Measurements from ENCODE around the gene ARMC9. TPM values are rescaled to one million over a fixed set of nuclear protein-coding genes. Genes with fewer than 3 reads are reported as not detected.
A peak's percentile ranks its signal among the peaks of the same experiment; 100 is the strongest.

ARMC9 gene
- total and polyA plus RNA-seq, 2 of the 13 experiments (the other 11 are each of a cell fraction or from before 2014, with no cell fraction given) = 9.1 to 12.8 TPM

GRCh38 chr2:231397928-231398294, 199.5 kb downstream of the ARMC9 start:
- no peak overlapping the region for H3K4me3 ChIP-seq (replicated peaks in 1 of 3; ENCODE audit: insufficient read depth in 1 of 3, low read depth in 2 of 3, low read length in 3 of 3)
- POLR2A ChIA-PET = no interaction called here
- H2AFZ ChIP-seq (ENCODE audit: low read length) = no peak overlapping the region
- H3K4me2 ChIP-seq (ENCODE audit: low read depth, low read length) = no peak overlapping the region
- no peaks in the 10 kb centered on the region for H3K9me3 ChIP-seq (ENCODE audit: low read length)
- H3K27me3 ChIP-seq (ENCODE audit: control insufficient read depth in 1 of 2, insufficient read depth in 2 of 2, low read length in 2 of 2) = peaks cover 9 to 71% of the 10 kb centered on the region in 2 experiments
- peaks cover 37% of the 10 kb centered on the region for H3K4me1 ChIP-seq (ENCODE audit: insufficient read depth, low read length)
- H3K36me3 ChIP-seq (replicated peaks in 1 of 2; ENCODE audit: control insufficient read depth in 1 of 2, insufficient read depth in 2 of 2, low read length in 2 of 2) = no peaks in the 10 kb centered on the region
- no peak overlapping the region for H3K9ac ChIP-seq (ENCODE audit: insufficient read depth, low read depth, low read length)
- no TSS peak for BruUV-seq (replicated peaks)
- ATAC-seq (no peak), DNase-seq (ENCODE audit: low spot score) (no peak), FAIRE-seq (no peak)
- no peak overlapping the region for H3K27ac ChIP-seq (ENCODE audit: extremely low read length, insufficient read depth, low read length)
- WGBS (ENCODE audit: low lambda C conversion rate) = 83% methylated on average over 28 of the region's 28 CpGs
- CTCF ChIA-PET (ENCODE audit: low intra/inter-chr PET ratio, low total read pairs) = no interaction called here
- in situ Hi-C loops (cut with HindIII; ENCODE audit: extremely low pct_ligation_motif_present, low pct_unique_long_range_greater_than_20kb) = loop anchor here (10.0 kb wide), 1 partner anchor 103 kb away; no protein-coding TSS in a partner anchor
- intact Hi-C loops (cut with micrococcal nuclease; ENCODE audit: unreplicated experiment) = no loop called here
- H4K20me1 ChIP-seq (ENCODE audit: insufficient read depth, low read length) = no peaks in the 10 kb centered on the region
- TF ChIP-seq ZNF703 (CRISPR knock-in tag; IDR thresholded peaks at IDR 0.05; ENCODE audit: borderline replicate concordance) (no peak), ZBTB33 (CRISPR knock-in tag; IDR thresholded peaks at IDR 0.05) (peak; percentile 64; the same call in 1 of the 2 replicates), ATF7 (IDR thresholded peaks at IDR 0.05) (no peak), ATF7 (CRISPR knock-in tag; IDR thresholded peaks at IDR 0.05) (no peak), ZNF792 (CRISPR knock-in tag; IDR thresholded peaks at IDR 0.05) (no peak), ZNF569 (CRISPR knock-in tag; IDR thresholded peaks at IDR 0.05; ENCODE audit: borderline replicate concordance) (no peak)
- no peaks in the 10 kb centered on the region for H3K79me2 ChIP-seq (ENCODE audit: insufficient read depth, low read length)

GRCh38 chr2:231398585-231398984, 200.2 kb downstream of the ARMC9 start:
- TF ChIP-seq ZSCAN31 (CRISPR knock-in tag; IDR thresholded peaks at IDR 0.05; ENCODE audit: low read depth) (no peak), CAMTA2 (CRISPR knock-in tag; IDR thresholded peaks at IDR 0.05; ENCODE audit: borderline replicate concordance) (no peak), ZFP91 (CRISPR knock-in tag; IDR thresholded peaks at IDR 0.05; ENCODE audit: borderline replicate concordance) (0 out of 2 replicates have a peak, but pooled peaks have one; percentile 15)
- WGBS (ENCODE audit: low lambda C conversion rate) = 88% methylated on average over 10 of the region's 27 CpGs
- CTCF ChIA-PET (ENCODE audit: low intra/inter-chr PET ratio, low total read pairs) = no interaction called here
- DNase-seq (ENCODE audit: low spot score) (no peak), ATAC-seq (no peak), FAIRE-seq (no peak)
- no peaks in the 10 kb centered on the region for H4K20me1 ChIP-seq (ENCODE audit: insufficient read depth, low read length)
- no peak overlapping the region for H2AFZ ChIP-seq (ENCODE audit: low read length)
- no peak overlapping the region for H3K27ac ChIP-seq (ENCODE audit: extremely low read length, insufficient read depth, low read length)
- H3K27me3 ChIP-seq (ENCODE audit: control insufficient read depth in 1 of 2, insufficient read depth in 2 of 2, low read length in 2 of 2) = peaks cover 9 to 75% of the 10 kb centered on the region in 2 experiments
- H3K4me3 ChIP-seq (replicated peaks in 1 of 3; ENCODE audit: insufficient read depth in 1 of 3, low read depth in 2 of 3, low read length in 3 of 3) = no peak overlapping the region
- H3K36me3 ChIP-seq (replicated peaks in 1 of 2; ENCODE audit: control insufficient read depth in 1 of 2, insufficient read depth in 2 of 2, low read length in 2 of 2) = no peaks in the 10 kb centered on the region
- H3K9me3 ChIP-seq (ENCODE audit: low read length) = no peaks in the 10 kb centered on the region
- intact Hi-C loops (cut with micrococcal nuclease; ENCODE audit: unreplicated experiment) (no loop called here), in situ Hi-C loops (cut with HindIII; ENCODE audit: extremely low pct_ligation_motif_present, low pct_unique_long_range_greater_than_20kb) (loop anchor here (10.0 kb wide), 1 partner anchor 104 kb away; no protein-coding TSS in a partner anchor)
- H3K9ac ChIP-seq (ENCODE audit: insufficient read depth, low read depth, low read length) = no peak overlapping the region
- H3K4me2 ChIP-seq (ENCODE audit: low read depth, low read length) = no peak overlapping the region
- POLR2A ChIA-PET = no interaction called here
- BruUV-seq (replicated peaks) = no TSS peak
- H3K4me1 ChIP-seq (ENCODE audit: insufficient read depth, low read length) = peaks cover 30% of the 10 kb centered on the region
- no peaks in the 10 kb centered on the region for H3K79me2 ChIP-seq (ENCODE audit: insufficient read depth, low read length)

All from HepG2 (cell line).